Activated CD8-positive, alpha-beta memory T cell treated with anti-CD3 and anti-CD28 coated beads for 48 hours (primary cell): ENCODE data around the gene ATP6V0A4.
"Not testable (repeated sequence)": the region's sequence is repeated elsewhere in the genome, so short reads cannot be mapped to it uniquely, and the experiment has no call there.

ENCODE experiments used
- DNase-seq, 3 experiments: peaks; one replicate each; pipeline ENCODE4 v3.0.0-alpha.2; 2020; ENCODE audit warnings: low read depth in 2 of 3, low spot score in 2 of 3

Gene ATP6V0A4

GRCh38 chr7:138752518-138753149 is 45.4 kb downstream of the ATP6V0A4 start:
- peak; percentile 32 to 65 (median 55) for DNase-seq

GRCh38 chr7:138750901-138751464 is 47.0 kb downstream of the ATP6V0A4 start:
- no peak for DNase-seq

GRCh38 chr7:138750473-138750872 is 47.5 kb downstream of the ATP6V0A4 start:
- no peak for DNase-seq

DNA sequence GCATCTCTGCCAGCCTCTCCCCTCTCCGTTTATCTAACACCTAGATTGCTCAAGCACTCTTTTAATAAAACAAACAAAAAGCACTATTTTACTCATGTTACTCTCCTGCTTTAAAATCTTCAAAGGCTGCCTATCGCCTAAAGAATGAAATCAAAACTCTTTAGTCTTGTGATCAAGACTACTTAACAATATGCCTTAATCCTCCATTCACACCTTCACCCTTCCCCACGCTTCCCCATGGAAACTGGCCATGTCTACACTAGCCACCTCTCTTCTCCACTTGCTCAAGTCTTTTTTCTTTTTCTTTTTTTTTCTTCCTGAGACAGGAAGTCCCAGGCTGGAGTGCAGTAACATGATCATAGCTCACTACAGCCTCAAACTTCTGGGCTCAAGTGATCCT is 48.0 kb downstream of the ATP6V0A4 start:
- no peak for DNase-seq

GRCh38 chr7:138748666-138749065 is 49.3 kb downstream of the ATP6V0A4 start:
- no peak for DNase-seq

DNA sequence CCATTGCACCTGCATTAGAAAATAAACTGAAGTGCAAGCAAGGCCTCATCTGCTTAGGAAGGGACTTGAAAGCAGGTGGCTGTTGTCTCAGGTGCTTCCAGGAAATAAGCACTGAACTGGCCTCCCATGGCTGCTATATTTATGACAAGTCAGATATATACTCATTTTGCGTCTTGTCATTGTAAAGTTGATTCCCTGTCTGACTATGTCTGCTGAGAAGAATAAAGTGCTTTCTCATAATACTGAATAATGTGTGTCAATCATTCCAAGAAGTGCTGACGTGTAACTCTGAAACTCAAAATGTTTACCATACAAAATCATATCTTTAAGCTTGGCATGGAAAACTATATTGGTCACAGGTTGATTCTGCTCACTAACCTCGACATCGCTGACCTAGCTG is 51.9 kb downstream of the ATP6V0A4 start:
- no peak for DNase-seq

- no peak for DNase-seq
Measured at GRCh38 chr7:138745189-138745588, 52.8 kb downstream of the ATP6V0A4 start.

GRCh38 chr7:138741453-138741735 is 56.6 kb downstream of the ATP6V0A4 start:
- DNase-seq, result no peak

GRCh38 chr7:138739859-138740258 is 58.1 kb downstream of the ATP6V0A4 start:
- no peak for DNase-seq

DNA sequence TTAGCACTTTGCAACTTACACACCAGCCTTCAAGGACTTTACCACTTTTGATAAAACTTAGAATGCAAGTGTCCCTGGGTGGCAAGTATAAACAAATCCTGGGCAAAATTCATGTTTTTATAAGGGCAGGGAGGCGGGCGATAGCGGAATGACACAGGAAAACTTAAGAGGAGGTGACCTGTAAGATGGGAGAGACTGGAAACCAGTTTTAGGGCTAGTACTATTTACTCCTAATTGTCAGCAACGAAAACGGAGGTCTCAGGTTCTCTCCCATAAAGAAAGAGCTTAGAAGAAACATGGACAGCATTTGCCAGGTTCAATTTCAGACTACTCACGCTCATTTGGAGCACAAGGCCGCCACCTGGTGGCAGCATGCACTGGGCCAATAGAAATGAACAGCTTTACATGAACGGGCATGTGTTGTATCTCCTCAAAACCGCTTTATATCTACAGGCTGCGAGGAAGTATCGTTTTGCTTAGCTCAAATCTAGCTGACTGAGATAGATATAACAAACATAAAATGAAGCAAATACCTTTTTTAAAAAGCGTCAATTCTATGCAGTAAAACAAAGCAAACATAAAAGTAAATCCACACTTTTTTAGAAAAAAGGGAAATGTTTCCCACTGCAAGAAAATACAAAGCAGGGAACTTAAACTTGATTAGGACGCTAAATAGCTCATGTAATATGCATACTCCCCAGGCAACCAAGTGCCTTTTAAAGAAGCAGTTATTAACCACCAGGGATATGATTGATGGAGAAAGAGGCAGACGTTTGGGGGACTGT is 59.3 kb downstream of the ATP6V0A4 start:
- peak; percentile 43 to 55 (median 53) for DNase-seq

DNA sequence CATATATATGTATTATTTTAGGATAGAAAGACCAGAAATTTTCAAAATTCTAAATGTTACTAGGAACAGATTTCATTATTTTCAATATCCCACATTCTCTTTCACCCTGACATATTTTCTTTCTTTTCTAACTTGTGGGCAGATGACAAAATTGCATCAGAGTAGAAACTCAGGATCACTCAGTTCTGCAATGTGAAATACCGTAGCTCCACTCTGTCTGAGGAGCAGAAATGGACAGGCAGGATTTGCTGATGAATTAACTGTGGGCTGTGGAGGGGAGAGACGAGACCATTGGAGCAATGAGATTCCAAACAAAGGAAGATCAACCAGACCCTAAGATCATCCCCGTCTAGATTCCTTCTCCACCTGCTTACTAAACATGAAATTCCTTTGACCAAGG is 59.9 kb downstream of the ATP6V0A4 start:
- no peak for DNase-seq

DNA sequence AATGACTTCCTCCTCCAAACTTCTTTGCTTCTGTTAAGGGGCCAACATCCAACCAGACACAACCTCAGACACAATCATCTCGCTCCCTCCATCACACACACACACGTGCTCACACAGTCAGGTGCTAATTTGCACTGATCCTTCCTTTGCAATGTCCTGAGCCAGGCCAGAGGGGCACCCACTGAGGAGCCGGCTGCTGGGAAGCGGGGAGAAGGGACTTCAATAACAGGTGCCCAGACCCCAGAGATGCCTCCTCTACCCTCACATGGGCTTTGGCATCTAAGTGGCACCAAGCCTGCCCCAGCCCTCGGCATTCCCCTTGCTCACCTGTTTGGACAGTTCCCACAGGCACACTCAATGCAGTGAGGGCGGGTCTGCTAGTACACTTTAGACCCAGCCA is 62.6 kb downstream of the ATP6V0A4 start:
- DNase-seq, result no peak

DNA sequence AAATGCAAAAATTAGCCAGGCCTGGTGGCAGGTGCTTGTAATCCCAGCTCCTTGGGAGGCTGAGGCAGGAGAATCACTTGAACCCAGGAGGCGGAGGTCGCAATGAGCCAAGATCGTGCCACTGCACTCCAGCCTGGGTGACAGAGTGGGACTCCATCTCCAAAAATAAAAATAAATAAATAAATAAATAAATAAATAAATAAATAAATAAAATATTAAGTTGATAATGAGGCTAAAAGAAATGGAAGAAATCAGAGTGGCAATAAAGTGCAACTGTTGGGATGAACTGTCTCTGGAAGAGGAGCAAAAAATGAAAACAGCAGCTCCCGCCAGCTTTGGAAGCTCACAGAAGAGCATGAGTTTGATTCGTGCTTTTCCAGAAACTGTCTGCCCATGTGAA is 66.3 kb downstream of the ATP6V0A4 start:
- not testable (repeated sequence) for DNase-seq

- no peak for DNase-seq
Measured at GRCh38 chr7:138729444-138729843, 68.6 kb downstream of the ATP6V0A4 start.

DNA sequence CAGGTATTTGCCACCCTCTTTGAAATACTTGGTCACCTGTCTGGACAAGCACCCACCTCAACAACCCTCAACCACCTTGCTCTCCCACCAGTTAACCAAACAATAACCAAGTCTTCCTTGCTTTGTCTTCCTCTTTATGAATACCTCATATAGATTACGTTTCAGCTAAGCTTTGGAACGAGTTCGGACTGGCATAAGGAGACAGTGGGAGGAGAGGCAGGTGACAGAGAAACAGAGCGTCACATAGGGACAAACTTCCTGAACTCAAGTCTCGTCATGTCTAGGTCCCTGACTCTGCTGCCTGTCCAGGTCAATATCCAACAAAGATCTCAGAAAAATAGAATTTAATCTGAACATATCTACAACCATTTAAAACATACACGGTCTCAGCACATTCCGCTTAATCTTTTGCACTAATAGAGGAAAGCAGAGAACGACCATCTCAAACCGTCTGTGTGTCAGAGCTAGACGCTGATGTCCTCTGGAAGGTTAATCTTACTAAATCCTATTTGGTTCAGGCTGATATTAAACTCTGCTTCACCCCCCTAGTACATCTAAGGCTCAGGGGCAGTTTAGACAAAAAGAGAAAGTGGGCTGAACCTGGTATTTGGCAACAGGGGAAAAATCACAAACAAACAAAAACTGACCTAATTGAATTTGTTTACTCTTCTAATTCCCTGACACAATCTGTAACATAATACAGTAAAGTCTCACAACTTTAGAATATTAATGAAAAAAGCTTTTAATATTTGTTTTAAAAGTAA is 70.5 kb downstream of the ATP6V0A4 start:
- no peak for DNase-seq

- DNase-seq, result no peak
Measured at GRCh38 chr7:138726288-138726687, 71.7 kb downstream of the ATP6V0A4 start.

DNA sequence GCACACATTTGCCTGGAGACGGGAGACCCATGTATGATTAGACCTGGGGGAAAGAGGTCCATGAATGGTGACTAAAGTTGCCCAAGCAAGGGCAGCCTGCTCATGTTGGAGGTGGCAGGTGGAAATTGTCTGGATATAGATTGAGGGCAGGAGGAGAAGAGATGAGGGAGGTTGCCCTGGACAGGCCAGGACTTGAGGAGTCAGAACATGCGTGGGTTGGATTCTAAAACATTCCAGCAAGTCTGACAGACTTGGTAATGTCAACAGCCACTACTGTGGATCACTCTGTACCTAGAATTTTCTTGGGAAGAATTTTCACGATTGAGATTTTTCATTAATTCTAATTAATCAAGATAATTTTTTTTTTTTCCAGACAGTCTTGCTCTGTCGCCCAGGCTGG is 77.7 kb downstream of the ATP6V0A4 start:
- DNase-seq, result no peak

GRCh38 chr7:138716889-138717288 is 81.1 kb downstream of the ATP6V0A4 start:
- DNase-seq, result no peak

DNA sequence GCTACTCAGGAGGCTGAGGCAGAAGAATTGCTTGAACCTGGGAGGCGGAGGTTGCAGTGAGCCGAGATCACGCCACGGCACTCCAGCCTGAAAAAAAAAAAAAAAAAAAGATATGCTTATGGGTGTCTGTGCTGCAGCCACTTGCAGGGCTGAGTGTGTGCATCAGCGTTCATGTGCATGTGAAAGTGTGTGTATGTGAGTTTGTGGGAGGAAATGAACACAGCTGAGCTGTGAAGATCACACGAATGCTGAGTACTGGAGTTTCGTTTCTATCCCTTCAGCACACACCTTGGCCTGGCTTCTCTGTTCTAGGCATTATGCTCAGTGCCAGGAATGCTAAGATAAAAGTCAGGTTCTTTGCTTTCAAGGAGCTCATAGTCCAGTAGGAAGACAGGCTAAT is 84.8 kb downstream of the ATP6V0A4 start:
- DNase-seq, result no peak

DNA sequence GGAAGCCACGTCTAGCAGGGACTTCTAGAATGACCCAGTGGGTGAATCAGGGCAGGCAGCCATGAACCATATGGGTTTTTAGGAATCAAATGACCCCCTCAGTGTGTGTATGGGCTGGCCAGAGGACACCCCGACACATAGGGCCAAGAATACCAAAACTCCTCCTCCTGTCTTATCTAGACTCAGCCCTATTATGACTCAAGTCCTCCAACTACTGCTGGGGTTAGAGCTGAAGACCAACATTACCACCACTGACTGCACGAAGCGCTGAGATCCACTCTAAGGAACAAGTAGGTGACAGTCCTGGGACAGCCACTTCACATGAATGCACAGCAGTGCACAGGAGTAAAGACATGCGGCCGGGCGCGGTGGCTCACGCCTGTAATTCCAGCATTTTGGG is 85.3 kb downstream of the ATP6V0A4 start:
- DNase-seq, result no peak

DNA sequence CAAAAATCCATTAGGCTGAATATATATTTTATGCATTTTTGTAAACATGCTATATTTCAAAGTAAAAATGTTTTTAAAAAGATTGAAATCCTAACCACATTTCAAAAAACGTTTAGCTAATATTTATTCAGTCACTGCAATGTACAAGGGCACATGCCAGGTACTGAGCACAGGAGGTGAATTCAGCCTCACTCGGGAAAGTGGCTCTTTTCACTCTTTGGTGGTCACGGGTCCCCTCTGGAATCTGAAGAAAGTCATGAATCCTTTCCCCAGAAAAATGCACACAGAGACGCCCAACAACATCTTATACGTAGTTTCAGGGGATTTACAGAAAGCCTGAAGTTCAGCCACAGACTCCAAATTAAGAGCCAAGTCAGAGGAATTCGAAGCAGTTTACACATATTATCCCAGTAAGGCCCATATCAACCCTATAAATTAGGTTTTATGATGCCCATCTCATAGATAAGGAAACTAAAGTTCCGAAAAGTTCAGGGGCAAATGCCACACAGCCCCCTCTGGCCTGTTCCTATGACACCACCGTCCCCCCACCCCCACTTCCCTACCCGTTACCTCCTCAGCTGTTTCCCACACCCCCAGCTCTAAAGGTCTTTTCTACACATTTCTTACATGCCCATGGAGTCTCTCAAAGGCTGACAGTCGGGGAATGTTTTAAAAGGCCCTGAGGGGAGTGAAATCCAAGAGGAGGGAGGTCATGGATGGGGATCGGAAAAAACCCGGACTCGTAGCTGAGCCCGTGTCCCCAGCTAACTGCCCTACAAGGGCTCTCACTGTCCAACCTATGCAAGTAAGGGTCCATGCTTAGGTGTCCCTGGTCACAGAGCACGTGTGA is 87.2 kb downstream of the ATP6V0A4 start:
- DNase-seq, result no peak
